Vagina (tissue), 2 donors: ENCODE measurements around the gene FAM78A. TPM values are rescaled to one million over a fixed set of nuclear protein-coding genes. Genes with fewer than 3 reads are reported as not detected.
"Not testable (repeated sequence)": the region's sequence is repeated elsewhere in the genome, so short reads cannot be mapped to it uniquely, and the experiment has no call there.

Experiments
- DNase-seq, 2 donors: peaks; one replicate each; pipeline ENCODE4 v3.0.0-alpha.2; 2017; ENCODE audit errors: extremely low spot score in 2 of 2
- H3K27ac ChIP-seq: fragments of 200-600 bp; sonication (generic); one replicate; pipeline ENCODE4 v1.5.1; 2019
- H3K27me3 ChIP-seq: fragments of 200-600 bp; sonication (generic); one replicate; pipeline ENCODE4 v1.5.1; 2019
- H3K36me3 ChIP-seq, 2 donors: fragments of 200-600 bp; sonication (generic); one replicate each; pipeline ENCODE4 v1.5.1; 2017 to 2019
- H3K4me1 ChIP-seq: fragments of 200-600 bp; sonication (generic); one replicate; pipeline ENCODE4 v1.5.1; 2019
- H3K4me3 ChIP-seq, 2 donors: fragments of 200-600 bp; sonication (generic); 1 replicate in 1 of 2; 2 replicates in 1 of 2; pipeline ENCODE4 v1.5.1; 2016 to 2019
- H3K9me3 ChIP-seq: fragments of 200-600 bp; sonication (generic); one replicate; pipeline ENCODE4 v1.5.1; 2019
- CTCF ChIP-seq, 3 experiments: fragments of 450-650 bp in 2 of 3; fragments of 200-600 bp in 1 of 3; sonication (generic) in 1 of 3; IDR thresholded peaks; one replicate each; pipeline ENCODE4 v1.5.1; 2017 to 2019; ENCODE audit warnings: antibody characterized with exemption in 3 of 3, mild to moderate bottlenecking in 2 of 3, moderate library complexity in 2 of 3
- POLR2A ChIP-seq, 2 donors: fragments of 450-650 bp; IDR thresholded peaks; one replicate each; pipeline ENCODE4 v1.6.1; 2017; ENCODE audit warnings: antibody characterized with exemption in 2 of 2, mild to moderate bottlenecking in 2 of 2, moderate library complexity in 2 of 2
- POLR2AphosphoS5 ChIP-seq, 2 donors: sonication (generic); formaldehyde crosslinking; IDR thresholded peaks; one replicate each; pipeline ENCODE4 v1.9.0; 2017; ENCODE audit warnings: antibody characterized with exemption in 2 of 2, mild to moderate bottlenecking in 2 of 2, low read depth in 1 of 2; ENCODE audit not compliant: insufficient read depth in 1 of 2
- intact Hi-C: fragments of 100-400 bp; cut with DNase I; formaldehyde crosslinking; loops from one replicate; pipeline ENCODE4 v1.15.1; 2023
- total RNA-seq: library from RNA; depleted of rRNA; stranded (reverse); fragments of >200 nt; gene quantifications from one replicate; pipeline ENCODE4 v1.2.3, GENCODE V29; 2016

FAM78A gene
- total RNA-seq, 1 donor from 2014 or later, result 2.5 TPM

GRCh38 chr9:131214286-131214856 is 61.9 kb downstream of the FAM78A start:
- no peak for DNase-seq
- H3K4me3 ChIP-seq, result no peak overlapping the region
- peaks cover 7% of the 10 kb centered on the region for H3K9me3 ChIP-seq
- H3K27me3 ChIP-seq, result no peaks in the 10 kb centered on the region
- TF ChIP-seq POLR2AphosphoS5 (IDR thresholded peaks at IDR 0.05; ENCODE audit: insufficient read depth in 1 of 2, low read depth in 1 of 2) (no peak), CTCF (IDR thresholded peaks at IDR 0.05) (no peak), POLR2A (IDR thresholded peaks at IDR 0.05) (no peak)
- intact Hi-C loops, result no loop called here
- peaks cover 13% of the 10 kb centered on the region for H3K4me1 ChIP-seq
- peak overlapping the region; percentile 20 for H3K27ac ChIP-seq
- H3K36me3 ChIP-seq, result peaks cover 0 to 28% of the 10 kb centered on the region in 2 donors

GRCh38 chr9:131211920-131212319 is 64.4 kb downstream of the FAM78A start:
- H3K4me3 ChIP-seq, intact Hi-C loops, H3K27me3 ChIP-seq, H3K27ac ChIP-seq, H3K9me3 ChIP-seq, DNase-seq: not testable (repeated sequence)
- peaks cover 13% of the 10 kb centered on the region for H3K4me1 ChIP-seq
- peaks cover 0 to 15% of the 10 kb centered on the region in 2 donors for H3K36me3 ChIP-seq

Other genes starting within 250 kb of the FAM78A start
- gene AIF1L, start 180.0 kb downstream of the FAM78A start, total RNA-seq, result 16.2 TPM
- 70.2 TPM for gene NUP214, start 150.9 kb downstream of the FAM78A start, total RNA-seq
- gene PLPP7, start 13.2 kb upstream of the FAM78A start, total RNA-seq, result 11.8 TPM
- 116 TPM for gene PRRC2B, start 117.6 kb upstream of the FAM78A start, total RNA-seq
- gene POMT1, start 226.4 kb upstream of the FAM78A start, total RNA-seq, result 14.5 TPM